B cell (primary cell): ENCODE results near the gene MLH1. TPM values are rescaled to one million over a fixed set of nuclear protein-coding genes. Genes with fewer than 3 reads are reported as not detected.

Experiments
- ATAC-seq: fragments of 200-7000 bp; cut with Tn5 transposase; one replicate; pipeline ENCODE4 v1.10.0; 2021; ENCODE audit warnings: low read depth, mild to moderate bottlenecking, moderate number of reproducible peaks, moderate library complexity
- CTCF ChIA-PET: fragments of 350-600 bp; sonication (Branson Sonifier 250); formaldehyde crosslinking; loops from one replicate; lab custom pipeline; 2021; ENCODE audit warnings: antibody characterized with exemption, inconsistent platforms; lab: Charles Lee
- POLR2A ChIA-PET: fragments of 350-600 bp; sonication (Branson Sonifier 250); formaldehyde crosslinking; loops from one replicate; lab custom pipeline; 2021; ENCODE audit warnings: antibody characterized with exemption; lab: Charles Lee
- DNase-seq: peaks from one replicate; pipeline ENCODE4 v3.0.0; 2013
- H2AFZ ChIP-seq: 2 replicates; pipeline ENCODE4 v1.6.1; 2012; ENCODE audit warnings: mild to moderate bottlenecking, low read depth, low read length; ENCODE audit not compliant: insufficient read depth, poor library complexity, severe bottlenecking
- H3K27ac ChIP-seq, 2 donors: 1 replicate in 1 of 2; 2 replicates in 1 of 2; pipeline ENCODE4 v1.5.1; 2012 to 2013; ENCODE audit warnings: low read length in 2 of 2, mild to moderate bottlenecking in 2 of 2, moderate library complexity in 1 of 2
- H3K27me3 ChIP-seq, 4 experiments: fragments of 200-600 bp in 1 of 4; sonication (generic) in 1 of 4; replicated peaks in 1 of 4; 1 replicate in 2 of 4; 2 replicates in 2 of 4; pipeline versions ENCODE4 v1.6.1 to v1.7.0; 2013 to 2016; ENCODE audit warnings: low read length in 3 of 4, mild to moderate bottlenecking in 2 of 4, mixed read lengths in 1 of 4, moderate library complexity in 1 of 4; ENCODE audit not compliant: insufficient read depth in 4 of 4, control insufficient read depth in 3 of 4; ENCODE audit errors: control extremely low read depth in 1 of 4
- H3K36me3 ChIP-seq, 2 experiments: replicated peaks in 1 of 2; 1 replicate in 1 of 2; 2 replicates in 1 of 2; pipeline versions ENCODE4 v1.6.1 to v1.7.1; 2013; ENCODE audit warnings: low read length in 1 of 2; ENCODE audit not compliant: insufficient read depth in 2 of 2, control insufficient read depth in 1 of 2; ENCODE audit errors: control extremely low read depth in 1 of 2, extremely low read depth in 1 of 2
- H3K4me1 ChIP-seq, 2 donors: fragments of 200-600 bp in 1 of 2; sonication (generic) in 1 of 2; 1 replicate in 1 of 2; 2 replicates in 1 of 2; pipeline versions ENCODE4 v1.5.1 to v1.6.1; 2013 to 2017; ENCODE audit warnings: low read length in 2 of 2; ENCODE audit not compliant: control insufficient read depth in 2 of 2, insufficient read depth in 2 of 2
- H3K4me2 ChIP-seq: replicated peaks from 2 replicates; pipeline ENCODE3; 2012; ENCODE audit warnings: mild to moderate bottlenecking, low read depth, low read length; ENCODE audit not compliant: poor library complexity, severe bottlenecking
- H3K4me3 ChIP-seq, 5 experiments: fragments of 200-600 bp in 1 of 5; sonication (generic) in 1 of 5; 1 replicate in 3 of 5; 2 replicates in 2 of 5; pipeline versions ENCODE4 v1.5.1 to v1.7.0; 2011 to 2016; ENCODE audit warnings: low read length in 4 of 5, mild to moderate bottlenecking in 4 of 5, low read depth in 2 of 5, control low read depth in 1 of 5, moderate library complexity in 1 of 5; ENCODE audit not compliant: insufficient read depth in 1 of 5; ENCODE audit errors: control extremely low read depth in 1 of 5, extremely low read depth in 1 of 5
- H3K79me2 ChIP-seq: fragments of 200-600 bp; sonication (generic); one replicate; pipeline ENCODE4 v1.6.0; 2016; ENCODE audit warnings: low read length; ENCODE audit not compliant: control insufficient read depth, insufficient read depth
- H3K9ac ChIP-seq: fragments of 200-600 bp; sonication (generic); 2 replicates; pipeline ENCODE4 v1.6.1; 2017; ENCODE audit warnings: mild to moderate bottlenecking, low read length, moderate library complexity
- H3K9me3 ChIP-seq, 3 donors: one replicate each; pipeline versions ENCODE4 v1.6.1 to v1.7.1; 2013; ENCODE audit warnings: low read length in 2 of 3; ENCODE audit not compliant: control insufficient read depth in 2 of 3, insufficient read depth in 1 of 3; ENCODE audit errors: control extremely low read depth in 1 of 3
- H4K20me1 ChIP-seq: 2 replicates; pipeline ENCODE4 v1.6.0; 2012; ENCODE audit warnings: mild to moderate bottlenecking, low read length; ENCODE audit not compliant: insufficient read depth, control insufficient read depth, poor library complexity, severe bottlenecking
- H3K27ac Mint-ChIP-seq: one replicate; pipeline ENCODE4 v1.8.0; 2021; ENCODE audit warnings: mixed read lengths
- H3K27me3 Mint-ChIP-seq: one replicate; pipeline ENCODE4 v1.8.0; 2021; ENCODE audit warnings: mixed read lengths
- H3K4me1 Mint-ChIP-seq: one replicate; pipeline ENCODE4 v1.8.0; 2021; ENCODE audit warnings: mixed read lengths
- H3K4me3 Mint-ChIP-seq: one replicate; pipeline ENCODE4 v1.8.0; 2021; ENCODE audit warnings: mixed read lengths
- H3K9me3 Mint-ChIP-seq: one replicate; pipeline ENCODE4 v1.8.0; 2022; ENCODE audit warnings: mixed read lengths; ENCODE audit not compliant: insufficient read depth
- CTCF ChIP-seq: fragments of 200-600 bp; IDR thresholded peaks from one replicate; pipeline ENCODE4 v1.8.0; 2022; ENCODE audit warnings: antibody characterized with exemption, mild to moderate bottlenecking
- EZH2 ChIP-seq: IDR thresholded peaks from 2 replicates; pipeline ENCODE4 v1.6.1; 2012; ENCODE audit warnings: borderline replicate concordance, low read depth, mild to moderate bottlenecking, moderate library complexity, low read length; ENCODE audit not compliant: insufficient read depth, poor library complexity, severe bottlenecking
- WGBS: methylation state at CpG from one replicate; pipeline ENCODE4 v1.1.5; 2013; ENCODE audit warnings: missing lambda C conversion rate; ENCODE audit not compliant: insufficient coverage; 5-methylcytosine and 5-hydroxymethylcytosine counted together
- intact Hi-C: fragments of 100-400 bp; cut with micrococcal nuclease; formaldehyde crosslinking; loops from one replicate; pipeline ENCODE4 v1.10.0; 2022
- polyA plus RNA-seq: library from polyadenylated mRNA; depleted of rRNA; stranded (reverse); fragments of >200 nt; gene quantifications from 2 replicates; pipeline ENCODE4 v1.2.3, GENCODE V29; 2012
- total RNA-seq, 2 donors: library from RNA; stranded (reverse); fragments of 120-200 nt in 1 of 2; gene quantifications; 1 replicate in 1 of 2; 2 replicates in 1 of 2; pipeline versions ENCODE4 v1.2.3 to v1.2.4, GENCODE V29; 2013 to 2022

The MLH1 gene
- total and polyA plus RNA-seq, 2 donors (not counting 1 experiment from before 2014, with no cell fraction given) = 22.4 to 38.5 TPM

GRCh38 chr3:36969540-36970432 is 23.5 kb upstream of the MLH1 start:
- Mint-ChIP-seq H3K9me3 (no peaks in the 10 kb centered on the region), H3K4me3 (peak overlapping the region; percentile 36), H3K4me1 (peaks cover 26% of the 10 kb centered on the region), H3K27me3 (no peaks in the 10 kb centered on the region), H3K27ac (peak overlapping the region; percentile 91)
- POLR2A ChIA-PET = interaction anchor here (0.6 to 1.6 kb wide), 8 partner anchors 17 to 333 kb away, joined by 3 to 9 read pairs (median 3); partner anchors contain the start of genes EPM2AIP1, MLH1 and TRANK1
- ATAC-seq (peak; percentile 98), DNase-seq (peak; percentile 83)
- Histone ChIP-seq H3K4me3 (no peak overlapping the region), H3K36me3 (no peaks in the 10 kb centered on the region), H2AFZ (peak overlapping the region; percentile 47), H3K4me2 (peak overlapping the region; percentile 49), H4K20me1 (no peaks in the 10 kb centered on the region), H3K9me3 (no peaks in the 10 kb centered on the region), H3K9ac (no peak overlapping the region), H3K27ac (peak overlapping the region; percentile 74 to 84), H3K79me2 (no peaks in the 10 kb centered on the region), H3K27me3 (no peaks in the 10 kb centered on the region), H3K4me1 (peaks cover 21 to 25% of the 10 kb centered on the region in 2 donors)
- no peak for TF ChIP-seq CTCF
- TF ChIP-seq EZH2 = no peak
- WGBS = 0% methylated on average over 1 of the region's 4 CpGs
- intact Hi-C loops = loop anchor here (1.0 kb wide), 1 partner anchor 24 kb away; the partner anchor contains the start of genes EPM2AIP1 and MLH1
- CTCF ChIA-PET = interaction anchor here (1.0 to 1.8 kb wide), 8 partner anchors 10 to 103 kb away, joined by 3 to 27 read pairs (median 5); partner anchors contain the start of genes EPM2AIP1 and MLH1

GRCh38 chr3:36972163-36972562 is 21.2 kb upstream of the MLH1 start:
- no peaks in the 10 kb centered on the region for H3K9me3 ChIP-seq
- Mint-ChIP-seq H3K4me3 (no peak overlapping the region), H3K4me1 (peaks cover 16% of the 10 kb centered on the region), H3K9me3 (no peaks in the 10 kb centered on the region), H3K27me3 (no peaks in the 10 kb centered on the region), H3K27ac (no peak overlapping the region)
- no peak overlapping the region for H3K9ac ChIP-seq
- TF ChIP-seq EZH2 (no peak), CTCF (no peak)
- ChIA-PET POLR2A (no interaction called here), CTCF (interaction anchor here (1.5 kb wide), 1 partner anchor 14 kb away, joined by 5 read pairs; no protein-coding TSS in a partner anchor)
- no peaks in the 10 kb centered on the region for H4K20me1 ChIP-seq
- H3K4me1 ChIP-seq = peaks cover 14 to 17% of the 10 kb centered on the region in 2 donors
- no peak overlapping the region for H3K27ac ChIP-seq
- no peak for ATAC-seq
- no peak overlapping the region for H3K4me3 ChIP-seq
- no peak overlapping the region for H2AFZ ChIP-seq
- H3K79me2 ChIP-seq = no peaks in the 10 kb centered on the region
- no peaks in the 10 kb centered on the region for H3K27me3 ChIP-seq
- no CpG with 5 or more reads among the region's 2 CpGs for WGBS
- intact Hi-C loops = no loop called here
- no peak overlapping the region for H3K4me2 ChIP-seq
- H3K36me3 ChIP-seq = no peaks in the 10 kb centered on the region
- no peak for DNase-seq
